ENCODE results near the gene GEMIN5. TPM values are rescaled to one million over a fixed set of nuclear protein-coding genes. Genes with fewer than 3 reads are reported as not detected.

Gene GEMIN5
- total and polyA plus RNA-seq, 2 of the 4 experiments (the other 2 are of a cell fraction): 9.0 to 31.5 TPM

GRCh38 chr5:154849791-154850201 lies 88.2 kb downstream of the GEMIN5 start:
- H2BK120ac ChIP-seq (ENCODE audit: low read depth, low read length): no peak overlapping the region; the same call in 1 of the 2 replicates
- no peak overlapping the region for H2BK20ac ChIP-seq (ENCODE audit: low read depth, low read length)
- peak overlapping the region in 1 of 2 experiments; percentile 69; a peak in 1 of 4 replicates for H4K8ac ChIP-seq (ENCODE audit: low read depth in 2 of 2, low read length in 2 of 2)
- peak overlapping the region; percentile 67; the same call in 1 of the 2 replicates for H3K18ac ChIP-seq (ENCODE audit: low read depth, low read length)
- H3K9me3 ChIP-seq (ENCODE audit: control insufficient read depth, insufficient read depth, low read length): no peaks in the 10 kb centered on the region
- H2BK5ac ChIP-seq (ENCODE audit: low read depth, low read length, poor library complexity, severe bottlenecking): peak overlapping the region; percentile 30
- no peak overlapping the region for H4K91ac ChIP-seq (ENCODE audit: insufficient read depth, low read depth, low read length)
- H3K23ac ChIP-seq (ENCODE audit: low read depth, low read length): no peak overlapping the region
- ATAC-seq (ENCODE audit: low read depth) (peak; percentile 62), DNase-seq (peak; percentile 47)
- intact Hi-C loops (cut with micrococcal nuclease): no loop called here
- H2AFZ ChIP-seq (replicated peaks; ENCODE audit: low read length, poor library complexity): no peak overlapping the region
- TF ChIP-seq NFE2L2 (IDR thresholded peaks at IDR 0.05; ENCODE audit: low read depth, low read length) (no peak), MXI1 (IDR thresholded peaks at IDR 0.05; ENCODE audit: borderline replicate concordance, low read depth, low read length) (no peak), CHD1 (IDR thresholded peaks at IDR 0.05; ENCODE audit: low read depth, low read length) (no peak), SMC3 (IDR thresholded peaks at IDR 0.05; ENCODE audit: low read depth, low read length) (no peak), FOS (IDR thresholded peaks at IDR 0.05; ENCODE audit: low read depth, low read length) (no peak), CEBPB (IDR thresholded peaks at IDR 0.05; ENCODE audit: low read depth, low read length) (peak; percentile 79; the same call in 1 of the 2 replicates), ELK1 (IDR thresholded peaks at IDR 0.05; ENCODE audit: borderline replicate concordance, low read depth, low read length) (no peak), CTCF (conservative IDR thresholded peaks at IDR 0.05; ENCODE audit: low read depth, low read length) (0 out of 2 replicates have a peak, but pooled peaks have one; percentile 7)
- H3K4ac ChIP-seq (ENCODE audit: low read depth, low read length): peak overlapping the region; percentile 64
- in situ Hi-C loops (cut with MboI; ENCODE audit: low sequenced_read_pairs): no loop called here
- peaks cover 2% of the 10 kb centered on the region; the same call in 1 of the 2 replicates for H3K36me3 ChIP-seq (ENCODE audit: control insufficient read depth, insufficient read depth, low read length)
- H2AK5ac ChIP-seq (ENCODE audit: low read depth, low read length): no peak overlapping the region
- H3K4me1 ChIP-seq (ENCODE audit: control insufficient read depth, insufficient read depth, low read length): peaks cover 4% of the 10 kb centered on the region
- no peak overlapping the region for H2BK15ac ChIP-seq (ENCODE audit: low read depth, low read length)
- H4K5ac ChIP-seq (ENCODE audit: low read depth, low read length): peak overlapping the region; percentile 70; the same call in 1 of the 2 replicates
- no TSS peak for BruUV-seq (replicated peaks)
- H2AK9ac ChIP-seq (replicated peaks; ENCODE audit: low read depth, low read length, poor library complexity): no peak overlapping the region
- dilution Hi-C loops (cut with HindIII; ENCODE audit: low sequenced_read_pairs, unreplicated experiment): no loop called here
- no peak overlapping the region for H3K14ac ChIP-seq (replicated peaks; ENCODE audit: low read depth, low read length)
- no peaks in the 10 kb centered on the region for H4K20me1 ChIP-seq (ENCODE audit: insufficient read depth, low read length)
- ChIA-PET CTCF (no interaction called here), POLR2A (ENCODE audit: unreplicated experiment) (no interaction called here)
- peaks cover 3% of the 10 kb centered on the region for H3K9me1 ChIP-seq (ENCODE audit: insufficient read depth, low read length)
- H3K56ac ChIP-seq (ENCODE audit: extremely low read depth, insufficient read depth, low read length): 0 out of 2 replicates have a peak overlapping the region, but pooled peaks have one; percentile 7
- H3K9ac ChIP-seq (ENCODE audit: low read depth, low read length): no peak overlapping the region
- no peaks in the 10 kb centered on the region for H3K27me3 ChIP-seq (ENCODE audit: control insufficient read depth, insufficient read depth, low read length)
- peak overlapping the region; percentile 69 for H3K4me3 ChIP-seq (ENCODE audit: insufficient read depth, low read depth, low read length)
- no peaks in the 10 kb centered on the region for H3K79me1 ChIP-seq (ENCODE audit: low read depth in 1 of 2, low read length in 2 of 2)
- H3K4me2 ChIP-seq (ENCODE audit: low read depth, low read length): peak overlapping the region; percentile 91
- 60% methylated on average over 1 of the region's 2 CpGs; no CpG with 5 or more reads in 1 of the 2 experiments for WGBS, 2 experiments (ENCODE audit: extremely low coverage in 2 of 2, insufficient read length in 1 of 2)
- no peak overlapping the region; the same call in 1 of the 2 replicates for H3K27ac ChIP-seq (ENCODE audit: insufficient read depth, low read length)

All from IMR-90 (cell line).